ENCODE measurements around the gene ARSG. TPM values are rescaled to one million over a fixed set of nuclear protein-coding genes. Genes with fewer than 3 reads are reported as not detected.

The ARSG gene
- total and polyA plus RNA-seq, 2 of the 13 experiments (the other 11 are each of a cell fraction or from before 2014, with no cell fraction given) = 3.7 to 15.2 TPM

- no peak for TF ChIP-seq PRDM15 (CRISPR knock-in tag; IDR thresholded peaks at IDR 0.05)
- TF ChIP-seq PHB2 (IDR thresholded peaks at IDR 0.05; ENCODE audit: partially characterized antibody) = no peak
- no peak for TF ChIP-seq ZNF138 (CRISPR knock-in tag; IDR thresholded peaks at IDR 0.05; ENCODE audit: low read depth)
- TF ChIP-seq SETDB1 (CRISPR knock-in tag; IDR thresholded peaks at IDR 0.05; ENCODE audit: borderline replicate concordance) = no peak
- TF ChIP-seq REL (CRISPR knock-in tag; conservative IDR thresholded peaks at IDR 0.05) = peak; percentile 71; the same call in 1 of the 2 replicates
- peak; percentile 52; the same call in 1 of the 2 replicates for TF ChIP-seq REPIN1 (CRISPR knock-in tag; IDR thresholded peaks at IDR 0.05; ENCODE audit: borderline replicate concordance, low read depth)
- TF ChIP-seq ZNF547 (CRISPR knock-in tag; IDR thresholded peaks at IDR 0.05) = peak; percentile 76
- peak; percentile 84; the same call in 1 of the 2 replicates for TF ChIP-seq MYC (CRISPR knock-in tag; IDR thresholded peaks at IDR 0.05; ENCODE audit: borderline replicate concordance)
- TF ChIP-seq RARA (CRISPR knock-in tag; IDR thresholded peaks at IDR 0.05) = peak; percentile 59
- peak; percentile 97 for TF ChIP-seq HDAC2 (CRISPR knock-in tag; IDR thresholded peaks at IDR 0.05)
- peak; percentile 100 for TF ChIP-seq MNT (IDR thresholded peaks at IDR 0.05)
- TF ChIP-seq YEATS4 (CRISPR knock-in tag; IDR thresholded peaks at IDR 0.05; ENCODE audit: borderline replicate concordance) = peak; percentile 68; the same call in 1 of the 2 replicates
- no peak for TF ChIP-seq PAF1 (CRISPR knock-in tag; IDR thresholded peaks at IDR 0.05)
- TF ChIP-seq SNAPC5 (CRISPR knock-in tag; IDR thresholded peaks at IDR 0.05; ENCODE audit: borderline replicate concordance) = no peak
- 0 out of 2 replicates have a peak, but pooled peaks have one; percentile 50 for TF ChIP-seq ARHGAP35 (CRISPR knock-in tag; IDR thresholded peaks at IDR 0.05; ENCODE audit: borderline replicate concordance)
- no peak for TF ChIP-seq JUNB (CRISPR knock-in tag; IDR thresholded peaks at IDR 0.05; ENCODE audit: borderline replicate concordance)
- no peak for TF ChIP-seq LCORL (IDR thresholded peaks at IDR 0.05)
- TF ChIP-seq LCORL (CRISPR knock-in tag; IDR thresholded peaks at IDR 0.05) = 0 out of 2 replicates have a peak, but pooled peaks have one; percentile 69
- no peak for TF ChIP-seq NFRKB (IDR thresholded peaks at IDR 0.05)
- 0 out of 2 replicates have a peak, but pooled peaks have one; percentile 67 for TF ChIP-seq MIER3 (CRISPR knock-in tag; IDR thresholded peaks at IDR 0.05; ENCODE audit: borderline replicate concordance)
- TF ChIP-seq THAP8 (CRISPR knock-in tag; IDR thresholded peaks at IDR 0.05; ENCODE audit: borderline replicate concordance) = no peak
- no peak for TF ChIP-seq ZNF329 (CRISPR knock-in tag; IDR thresholded peaks at IDR 0.05; ENCODE audit: low read depth)
Observed at GRCh38 chr17:68457539-68458259, 166.4 kb downstream of the ARSG start (continued).
